Mucosa of rectum (tissue), 2 donors: Measurements from ENCODE around the gene YBX2.
A peak's percentile ranks its signal among the peaks of the same experiment; 100 is the strongest.

Source experiments
- H3K27ac ChIP-seq, 2 donors: one replicate each; pipeline ENCODE4 v1.7.0; 2013; ENCODE audit warnings: inconsistent platforms in 2 of 2, low read depth in 2 of 2, low read length in 2 of 2
- H3K27me3 ChIP-seq, 2 donors: one replicate each; pipeline ENCODE4 v1.7.0; 2013; ENCODE audit warnings: low read length in 2 of 2; ENCODE audit not compliant: control insufficient read depth in 2 of 2, insufficient read depth in 2 of 2
- H3K36me3 ChIP-seq, 2 donors: one replicate each; pipeline ENCODE4 v1.7.0; 2013; ENCODE audit warnings: low read length in 2 of 2; ENCODE audit not compliant: control insufficient read depth in 2 of 2, insufficient read depth in 2 of 2
- H3K4me1 ChIP-seq, 2 donors: one replicate each; pipeline ENCODE4 v1.7.0; 2013; ENCODE audit warnings: low read length in 2 of 2, mild to moderate bottlenecking in 1 of 2; ENCODE audit not compliant: control insufficient read depth in 2 of 2, insufficient read depth in 2 of 2
- H3K4me3 ChIP-seq, 2 donors: one replicate each; pipeline ENCODE4 v1.7.0; 2013; ENCODE audit warnings: low read length in 2 of 2
- H3K9ac ChIP-seq, 2 donors: one replicate each; pipeline ENCODE4 v1.7.0; 2013; ENCODE audit warnings: low read length in 2 of 2, low read depth in 1 of 2, mild to moderate bottlenecking in 1 of 2
- H3K9me3 ChIP-seq, 2 donors: one replicate each; pipeline ENCODE4 v1.7.0; 2013; ENCODE audit warnings: low read length in 2 of 2; ENCODE audit not compliant: control insufficient read depth in 2 of 2
- donor health status: healthy.
- donor health status: Normal muscosa, but diverticular disease.

YBX2 gene

GRCh38 chr17:7304179-7304578 lies 9.7 kb upstream of the YBX2 start:
- H3K9ac ChIP-seq, result no peak overlapping the region
- peaks cover 7 to 11% of the 10 kb centered on the region in 2 donors for H3K4me1 ChIP-seq
- H3K27me3 ChIP-seq, result no peaks in the 10 kb centered on the region
- no peak overlapping the region for H3K4me3 ChIP-seq
- H3K9me3 ChIP-seq, result no peaks in the 10 kb centered on the region
- no peak overlapping the region for H3K27ac ChIP-seq
- no peaks in the 10 kb centered on the region for H3K36me3 ChIP-seq

- Histone ChIP-seq H3K36me3 (no peaks in the 10 kb centered on the region), H3K4me1 (peaks cover 31 to 32% of the 10 kb centered on the region in 2 donors), H3K9me3 (no peaks in the 10 kb centered on the region), H3K27ac (peak overlapping the region; percentile 39 to 89), H3K27me3 (peaks cover 0 to 10% of the 10 kb centered on the region in 2 donors), H3K9ac (peak overlapping the region in 1 of 2 donors; percentile 41), H3K4me3 (peak overlapping the region; percentile 6 to 48)
These were observed 1.9 kb upstream of the YBX2 start for GRCh38 chr17:7296189-7296861.

GRCh38 chr17:7295230-7296180 lies 1.1 kb upstream of the YBX2 start:
- Histone ChIP-seq H3K4me1 (peaks cover 31 to 32% of the 10 kb centered on the region in 2 donors), H3K27ac (peak overlapping the region; percentile 89 to 90), H3K27me3 (peaks cover 0 to 10% of the 10 kb centered on the region in 2 donors), H3K4me3 (peak overlapping the region; percentile 59 to 61), H3K36me3 (no peaks in the 10 kb centered on the region), H3K9me3 (no peaks in the 10 kb centered on the region), H3K9ac (peak overlapping the region; percentile 32 to 65)

- H3K9me3 ChIP-seq, result no peaks in the 10 kb centered on the region
- peaks cover 31 to 32% of the 10 kb centered on the region in 2 donors for H3K4me1 ChIP-seq
- H3K9ac ChIP-seq, result peak overlapping the region in 1 of 2 donors; percentile 58
- no peaks in the 10 kb centered on the region for H3K36me3 ChIP-seq
- peak overlapping the region; percentile 86 to 91 for H3K27ac ChIP-seq
- H3K4me3 ChIP-seq, result peak overlapping the region; percentile 20 to 42
- peaks cover 0 to 10% of the 10 kb centered on the region in 2 donors for H3K27me3 ChIP-seq
These were observed 424 bp downstream of the YBX2 start for GRCh38 chr17:7293816-7294613.

GRCh38 chr17:7293159-7293558 lies 1.3 kb downstream of the YBX2 start:
- H3K27ac ChIP-seq, result peak overlapping the region; percentile 86 to 91
- peak overlapping the region in 1 of 2 donors; percentile 20 for H3K4me3 ChIP-seq

GRCh38 chr17:7292729-7293128 lies 1.7 kb downstream of the YBX2 start:
- Histone ChIP-seq H3K4me3 (no peak overlapping the region), H3K27me3 (peaks cover 0 to 10% of the 10 kb centered on the region in 2 donors), H3K9me3 (no peaks in the 10 kb centered on the region), H3K27ac (peak overlapping the region in 1 of 2 donors; percentile 86), H3K4me1 (peaks cover 31 to 32% of the 10 kb centered on the region in 2 donors), H3K36me3 (no peaks in the 10 kb centered on the region), H3K9ac (no peak overlapping the region)

More at GRCh38 chr17:7293159-7293558, 1.3 kb downstream of the YBX2 start:
- H3K36me3 ChIP-seq, result no peaks in the 10 kb centered on the region
- peaks cover 31 to 32% of the 10 kb centered on the region in 2 donors for H3K4me1 ChIP-seq
- peaks cover 0 to 10% of the 10 kb centered on the region in 2 donors for H3K27me3 ChIP-seq
- H3K9me3 ChIP-seq, result no peaks in the 10 kb centered on the region
- H3K9ac ChIP-seq, result peak overlapping the region in 1 of 2 donors; percentile 14

- Histone ChIP-seq H3K9me3 (no peaks in the 10 kb centered on the region), H3K27ac (no peak overlapping the region), H3K36me3 (no peaks in the 10 kb centered on the region), H3K27me3 (peaks cover 0 to 10% of the 10 kb centered on the region in 2 donors), H3K9ac (no peak overlapping the region), H3K4me1 (peaks cover 31 to 32% of the 10 kb centered on the region in 2 donors), H3K4me3 (no peak overlapping the region)
These were observed 2.2 kb downstream of the YBX2 start for GRCh38 chr17:7292194-7292593.

GRCh38 chr17:7290685-7291084 lies 3.8 kb downstream of the YBX2 start:
- Histone ChIP-seq H3K27me3 (peaks cover 0 to 6% of the 10 kb centered on the region in 2 donors), H3K27ac (no peak overlapping the region), H3K36me3 (no peaks in the 10 kb centered on the region), H3K9ac (no peak overlapping the region), H3K9me3 (no peaks in the 10 kb centered on the region), H3K4me3 (no peak overlapping the region), H3K4me1 (peaks cover 19 to 22% of the 10 kb centered on the region in 2 donors)

GRCh38 chr17:7290166-7290565 lies 4.3 kb downstream of the YBX2 start:
- peaks cover 17 to 18% of the 10 kb centered on the region in 2 donors for H3K4me1 ChIP-seq
- no peak overlapping the region for H3K27ac ChIP-seq
- H3K27me3 ChIP-seq, result peaks cover 0 to 5% of the 10 kb centered on the region in 2 donors
- no peaks in the 10 kb centered on the region for H3K9me3 ChIP-seq
- no peak overlapping the region for H3K4me3 ChIP-seq
- H3K9ac ChIP-seq, result no peak overlapping the region
- no peaks in the 10 kb centered on the region for H3K36me3 ChIP-seq
